CD8-positive, alpha-beta memory T cell (primary cell): ENCODE data around the gene SIM1. TPM values are rescaled to one million over a fixed set of nuclear protein-coding genes. Genes with fewer than 3 reads are reported as not detected.
"Not testable (repeated sequence)": the region's sequence is repeated elsewhere in the genome, so short reads cannot be mapped to it uniquely, and the experiment has no call there.

Source experiments
- CTCF ChIA-PET: fragments of 350-600 bp; sonication (Branson Sonifier 250); formaldehyde crosslinking; loops from one replicate; lab custom pipeline; 2021; ENCODE audit warnings: antibody characterized with exemption; lab: Charles Lee
- POLR2A ChIA-PET: fragments of 350-600 bp; sonication (Branson Sonifier 250); formaldehyde crosslinking; loops from one replicate; lab custom pipeline; 2021; ENCODE audit warnings: antibody characterized with exemption; lab: Charles Lee
- DNase-seq, 5 donors: peaks; one replicate each; pipeline versions ENCODE4 v3.0.0 to v3.0.0-alpha.2; 2020 to 2022; ENCODE audit warnings: mixed read lengths in 1 of 5
- H3K27ac ChIP-seq: one replicate; pipeline ENCODE4 v1.7.0; 2013; ENCODE audit warnings: low read depth, mild to moderate bottlenecking, low read length, moderate library complexity
- H3K27me3 ChIP-seq: 2 replicates; pipeline ENCODE4 v1.7.0; 2013; ENCODE audit warnings: low read length, mild to moderate bottlenecking; ENCODE audit not compliant: insufficient read depth, poor library complexity, severe bottlenecking
- H3K36me3 ChIP-seq: 2 replicates; pipeline ENCODE4 v1.7.0; 2013; ENCODE audit warnings: mild to moderate bottlenecking, low read length, moderate library complexity; ENCODE audit not compliant: insufficient read depth
- H3K4me1 ChIP-seq: 2 replicates; pipeline ENCODE4 v1.7.0; 2013; ENCODE audit warnings: mild to moderate bottlenecking, low read length, moderate library complexity; ENCODE audit not compliant: insufficient read depth
- H3K4me3 ChIP-seq: 2 replicates; pipeline ENCODE4 v1.7.0; 2013; ENCODE audit warnings: mild to moderate bottlenecking, low read length
- H3K9me3 ChIP-seq: 2 replicates; pipeline ENCODE4 v1.7.0; 2013; ENCODE audit warnings: mild to moderate bottlenecking, low read length
- H3K27ac Mint-ChIP-seq, 8 donors: one replicate each; pipeline ENCODE4 v1.8.0; 2020 to 2021; ENCODE audit warnings: mixed read lengths in 8 of 8, mild to moderate bottlenecking in 6 of 8, inconsistent platforms in 3 of 8, moderate library complexity in 3 of 8
- H3K27me3 Mint-ChIP-seq, 2 donors: one replicate each; pipeline ENCODE4 v1.8.0; 2020 to 2021; ENCODE audit warnings: mixed read lengths in 2 of 2, mild to moderate bottlenecking in 1 of 2, moderate library complexity in 1 of 2
- H3K36me3 Mint-ChIP-seq, 3 donors: one replicate each; pipeline ENCODE4 v1.8.0; 2020 to 2021; ENCODE audit warnings: mixed read lengths in 3 of 3, inconsistent platforms in 1 of 3, mild to moderate bottlenecking in 1 of 3
- H3K4me1 Mint-ChIP-seq, 3 donors: one replicate each; pipeline ENCODE4 v1.8.0; 2020 to 2021; ENCODE audit warnings: mixed read lengths in 3 of 3, inconsistent platforms in 1 of 3, mild to moderate bottlenecking in 1 of 3
- H3K4me3 Mint-ChIP-seq, 7 donors: one replicate each; pipeline ENCODE4 v1.8.0; 2020 to 2021; ENCODE audit warnings: mixed read lengths in 7 of 7, mild to moderate bottlenecking in 6 of 7, moderate library complexity in 4 of 7, inconsistent platforms in 2 of 7
- H3K9me3 Mint-ChIP-seq, 5 donors: one replicate each; pipeline ENCODE4 v1.8.0; 2020 to 2022; ENCODE audit warnings: mixed read lengths in 5 of 5, mild to moderate bottlenecking in 3 of 5, moderate library complexity in 2 of 5, inconsistent platforms in 1 of 5
- polyA plus RNA-seq: library from polyadenylated mRNA; unstranded; fragments of 300-500 nt; fragmentation: Illumina TruSeq; gene quantifications from one replicate; pipeline ENCODE4 v1.2.3, GENCODE V29; 2021
- total RNA-seq, 2 experiments: library from RNA; stranded (reverse); gene quantifications; one replicate each; pipeline ENCODE4 v1.2.3, GENCODE V29; 2021

The SIM1 gene
- total and polyA plus RNA-seq, 3 experiments from 2014 or later: not detected

- no peak overlapping the region for H3K27ac Mint-ChIP-seq
- H3K9me3 Mint-ChIP-seq: no peaks in the 10 kb centered on the region
- CTCF ChIA-PET: no interaction called here
- no peaks in the 10 kb centered on the region for H3K4me1 Mint-ChIP-seq
- no peaks in the 10 kb centered on the region for H3K36me3 Mint-ChIP-seq
- Histone ChIP-seq H3K36me3 (no peaks in the 10 kb centered on the region), H3K9me3 (no peaks in the 10 kb centered on the region), H3K27ac (no peak overlapping the region), H3K4me3 (no peak overlapping the region), H3K4me1 (no peaks in the 10 kb centered on the region), H3K27me3 (no peaks in the 10 kb centered on the region)
- POLR2A ChIA-PET: no interaction called here
- H3K27me3 Mint-ChIP-seq: peaks cover 0 to 5% of the 10 kb centered on the region in 2 donors
- no peak overlapping the region for H3K4me3 Mint-ChIP-seq
- DNase-seq: no peak
These were observed 86.1 kb downstream of the SIM1 start for GRCh38 chr6:100378576-100378975.

- no peak for DNase-seq
- H3K27me3 Mint-ChIP-seq: peaks cover 0 to 5% of the 10 kb centered on the region in 2 donors
- no peaks in the 10 kb centered on the region for H3K36me3 Mint-ChIP-seq
- no peaks in the 10 kb centered on the region for H3K4me1 Mint-ChIP-seq
- Histone ChIP-seq H3K9me3 (no peaks in the 10 kb centered on the region), H3K36me3 (no peaks in the 10 kb centered on the region), H3K4me1 (no peaks in the 10 kb centered on the region), H3K4me3 (no peak overlapping the region), H3K27ac (no peak overlapping the region), H3K27me3 (no peaks in the 10 kb centered on the region)
- CTCF ChIA-PET: no interaction called here
- no peak overlapping the region for H3K27ac Mint-ChIP-seq
- no peak overlapping the region for H3K4me3 Mint-ChIP-seq
- no peaks in the 10 kb centered on the region for H3K9me3 Mint-ChIP-seq
- POLR2A ChIA-PET: no interaction called here
These were observed 88.6 kb downstream of the SIM1 start for GRCh38 chr6:100376103-100376502.

GRCh38 chr6:100372326-100373091 lies 92.2 kb downstream of the SIM1 start:
- Mint-ChIP-seq H3K27ac (peak overlapping the region in 1 of 8 donors; percentile 22), H3K4me1 (no peaks in the 10 kb centered on the region), H3K36me3 (no peaks in the 10 kb centered on the region), H3K9me3 (no peaks in the 10 kb centered on the region), H3K4me3 (no peak overlapping the region), H3K27me3 (peaks cover 2 to 5% of the 10 kb centered on the region in 2 donors)
- no peaks in the 10 kb centered on the region for H3K27me3 ChIP-seq
- no peak overlapping the region for H3K27ac ChIP-seq
- no peaks in the 10 kb centered on the region for H3K4me1 ChIP-seq
- H3K36me3 ChIP-seq: no peaks in the 10 kb centered on the region
- no peak overlapping the region for H3K4me3 ChIP-seq
- ChIA-PET POLR2A (no interaction called here), CTCF (interaction anchor here (1.0 to 1.7 kb wide), 2 partner anchors 8 to 21 kb away, joined by 3 to 4 read pairs; no protein-coding TSS in a partner anchor)
- H3K9me3 ChIP-seq: no peaks in the 10 kb centered on the region
- no peak for DNase-seq

GRCh38 chr6:100371591-100371990 lies 93.1 kb downstream of the SIM1 start:
- Mint-ChIP-seq H3K36me3 (no peaks in the 10 kb centered on the region), H3K27ac (no peak overlapping the region), H3K9me3 (peaks cover 0 to 3% (median 0%) of the 10 kb centered on the region in 5 donors), H3K27me3 (peaks cover 2 to 5% of the 10 kb centered on the region in 2 donors), H3K4me1 (no peaks in the 10 kb centered on the region), H3K4me3 (no peak overlapping the region)
- CTCF ChIA-PET: interaction anchor here (1.0 kb wide), 1 partner anchor 22 kb away, joined by 3 read pairs; no protein-coding TSS in a partner anchor
- Histone ChIP-seq H3K4me1 (no peaks in the 10 kb centered on the region), H3K27me3 (no peaks in the 10 kb centered on the region), H3K4me3 (no peak overlapping the region), H3K9me3 (no peaks in the 10 kb centered on the region), H3K36me3 (no peaks in the 10 kb centered on the region), H3K27ac (no peak overlapping the region)
- no peak for DNase-seq
- POLR2A ChIA-PET: no interaction called here

- ChIA-PET POLR2A (no interaction called here), CTCF (no interaction called here)
- H3K4me1 Mint-ChIP-seq: no peaks in the 10 kb centered on the region
- H3K36me3 Mint-ChIP-seq: no peaks in the 10 kb centered on the region
- H3K27me3 Mint-ChIP-seq: peaks cover 2 to 5% of the 10 kb centered on the region in 2 donors
- H3K4me3 Mint-ChIP-seq: no peak overlapping the region
- no peaks in the 10 kb centered on the region for H3K9me3 ChIP-seq
- no peak overlapping the region for H3K27ac ChIP-seq
- H3K27me3 ChIP-seq: no peaks in the 10 kb centered on the region
- H3K27ac Mint-ChIP-seq: no peak overlapping the region
- H3K36me3 ChIP-seq: no peaks in the 10 kb centered on the region
- no peak overlapping the region for H3K4me3 ChIP-seq
- H3K9me3 Mint-ChIP-seq: peaks cover 0 to 3% (median 0%) of the 10 kb centered on the region in 5 donors
- DNase-seq: no peak
- no peaks in the 10 kb centered on the region for H3K4me1 ChIP-seq
These were observed 94.5 kb downstream of the SIM1 start for GRCh38 chr6:100370265-100370664.

GRCh38 chr6:100366419-100366818 lies 98.3 kb downstream of the SIM1 start:
- ChIA-PET CTCF (no interaction called here), POLR2A (no interaction called here)
- H3K27ac Mint-ChIP-seq: no peak overlapping the region

GRCh38 chr6:100363651-100364050 lies 101.1 kb downstream of the SIM1 start:
- H3K27ac ChIP-seq: no peak overlapping the region
- no peaks in the 10 kb centered on the region for H3K36me3 ChIP-seq
- H3K4me1 ChIP-seq: no peaks in the 10 kb centered on the region
- Mint-ChIP-seq H3K27me3 (peaks cover 0 to 2% of the 10 kb centered on the region in 2 donors), H3K27ac (no peak overlapping the region), H3K4me3 (no peak overlapping the region), H3K36me3 (no peaks in the 10 kb centered on the region), H3K4me1 (no peaks in the 10 kb centered on the region), H3K9me3 (peaks cover 0 to 3% (median 0%) of the 10 kb centered on the region in 5 donors)
- DNase-seq: no peak
- H3K27me3 ChIP-seq: no peaks in the 10 kb centered on the region
- H3K9me3 ChIP-seq: no peaks in the 10 kb centered on the region
- H3K4me3 ChIP-seq: no peak overlapping the region
- POLR2A ChIA-PET: no interaction called here
- CTCF ChIA-PET: interaction anchor here (1.2 kb wide), 1 partner anchor 9 kb away, joined by 4 read pairs; no protein-coding TSS in a partner anchor

More at GRCh38 chr6:100366419-100366818, 98.3 kb downstream of the SIM1 start:
- Mint-ChIP-seq H3K9me3 (peaks cover 0 to 3% (median 0%) of the 10 kb centered on the region in 5 donors), H3K27me3 (peaks cover 0 to 2% of the 10 kb centered on the region in 2 donors), H3K4me1 (no peaks in the 10 kb centered on the region), H3K4me3 (no peak overlapping the region), H3K36me3 (no peaks in the 10 kb centered on the region)
- no peaks in the 10 kb centered on the region for H3K36me3 ChIP-seq
- H3K4me3 ChIP-seq: no peak overlapping the region
- H3K27ac ChIP-seq: no peak overlapping the region
- H3K9me3 ChIP-seq: no peaks in the 10 kb centered on the region
- no peaks in the 10 kb centered on the region for H3K4me1 ChIP-seq
- DNase-seq: no peak
- H3K27me3 ChIP-seq: no peaks in the 10 kb centered on the region

GRCh38 chr6:100354736-100355641 lies 109.7 kb downstream of the SIM1 start:
- H3K4me1 Mint-ChIP-seq, H3K27me3 Mint-ChIP-seq, CTCF ChIA-PET, H3K36me3 Mint-ChIP-seq, POLR2A ChIA-PET, H3K4me3 Mint-ChIP-seq, H3K4me1 ChIP-seq, H3K9me3 Mint-ChIP-seq, H3K36me3 ChIP-seq, H3K27ac ChIP-seq, H3K4me3 ChIP-seq, H3K27ac Mint-ChIP-seq, DNase-seq, H3K27me3 ChIP-seq, H3K9me3 ChIP-seq: not testable (repeated sequence)
